BJ (cell line): Measurements from ENCODE around the gene CPT1C. TPM values are rescaled to one million over a fixed set of nuclear protein-coding genes. Genes with fewer than 3 reads are reported as not detected.

Experiments used
- CTCF ChIA-PET: fragments of 350-600 bp; formaldehyde crosslinking; extraction: SDS; loops from one replicate; lab custom pipeline; 2021; ENCODE audit warnings: antibody characterized with exemption, inconsistent platforms; lab: Yijun Ruan, JAX
- POLR2A ChIA-PET: fragments of 300-600 bp; sonication (Branson Sonifier 250); formaldehyde crosslinking; extraction: SDS; loops from one replicate; lab custom pipeline; 2021; ENCODE audit warnings: antibody characterized with exemption; lab: Charles Lee
- DNase-seq: peaks from one replicate; pipeline ENCODE4 v3.0.0-alpha.2; 2011; ENCODE audit warnings: low read depth
- H3K27me3 ChIP-seq: 2 replicates; pipeline ENCODE4 v1.6.0; 2011; ENCODE audit warnings: low read length; ENCODE audit not compliant: control insufficient read depth, insufficient read depth
- H3K36me3 ChIP-seq: 2 replicates; pipeline ENCODE4 v1.5.1; 2011; ENCODE audit warnings: low read length; ENCODE audit not compliant: control insufficient read depth, insufficient read depth
- H3K4me3 ChIP-seq: 2 replicates; pipeline ENCODE4 v1.5.1; 2011; ENCODE audit warnings: low read depth, mild to moderate bottlenecking, control low read depth, low read length
- polyA plus RNA-seq: library from polyadenylated mRNA; depleted of rRNA; stranded (reverse); fragments of >200 nt; gene quantifications from 2 replicates; pipeline ENCODE4 v1.2.3, GENCODE V29; 2011
- TF ChIP-seq, protein P1 (sequence below): IDR thresholded peaks from 2 replicates; pipeline ENCODE4 v1.5.1; 2011; ENCODE audit warnings: low read depth, mild to moderate bottlenecking, control low read depth, inconsistent platforms, low read length, moderate library complexity; ENCODE audit not compliant: insufficient read depth

The CPT1C gene
- polyA plus RNA-seq, 1 experiment: 45.9 TPM

DNA sequence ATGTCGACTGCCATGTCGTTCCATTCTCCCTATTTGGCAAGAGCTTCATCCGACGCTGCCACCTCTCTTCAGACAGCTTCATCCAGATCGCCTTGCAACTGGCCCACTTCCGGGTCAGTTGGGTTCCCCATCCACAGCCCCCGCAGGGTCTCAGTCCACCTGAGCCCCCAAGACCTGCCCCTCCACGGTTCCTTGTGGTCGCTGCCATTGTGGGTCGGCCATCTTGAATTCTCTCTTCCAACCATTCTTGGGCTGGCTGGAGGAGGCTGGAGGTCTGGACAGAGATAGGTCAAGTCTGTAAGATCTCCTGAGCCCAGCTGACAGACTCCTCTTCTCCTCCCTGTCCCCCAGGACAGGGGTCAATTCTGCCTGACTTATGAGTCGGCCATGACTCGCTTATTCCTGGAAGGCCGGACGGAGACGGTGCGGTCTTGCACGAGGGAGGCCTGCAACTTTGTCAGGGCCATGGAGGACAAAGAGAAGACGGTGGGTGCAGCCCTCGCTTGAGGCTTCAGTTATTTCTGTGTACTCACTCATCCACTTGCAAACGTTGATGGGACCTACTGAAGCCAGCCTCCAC is 19.5 kb downstream of the CPT1C start:
- peaks cover 10% of the 10 kb centered on the region for H3K36me3 ChIP-seq
- no peaks in the 10 kb centered on the region for H3K27me3 ChIP-seq
- no peak overlapping the region for H3K4me3 ChIP-seq
- ChIA-PET POLR2A (no interaction called here), CTCF (no interaction called here)
- DNase-seq: no peak
- TF ChIP-seq, protein P1, sequence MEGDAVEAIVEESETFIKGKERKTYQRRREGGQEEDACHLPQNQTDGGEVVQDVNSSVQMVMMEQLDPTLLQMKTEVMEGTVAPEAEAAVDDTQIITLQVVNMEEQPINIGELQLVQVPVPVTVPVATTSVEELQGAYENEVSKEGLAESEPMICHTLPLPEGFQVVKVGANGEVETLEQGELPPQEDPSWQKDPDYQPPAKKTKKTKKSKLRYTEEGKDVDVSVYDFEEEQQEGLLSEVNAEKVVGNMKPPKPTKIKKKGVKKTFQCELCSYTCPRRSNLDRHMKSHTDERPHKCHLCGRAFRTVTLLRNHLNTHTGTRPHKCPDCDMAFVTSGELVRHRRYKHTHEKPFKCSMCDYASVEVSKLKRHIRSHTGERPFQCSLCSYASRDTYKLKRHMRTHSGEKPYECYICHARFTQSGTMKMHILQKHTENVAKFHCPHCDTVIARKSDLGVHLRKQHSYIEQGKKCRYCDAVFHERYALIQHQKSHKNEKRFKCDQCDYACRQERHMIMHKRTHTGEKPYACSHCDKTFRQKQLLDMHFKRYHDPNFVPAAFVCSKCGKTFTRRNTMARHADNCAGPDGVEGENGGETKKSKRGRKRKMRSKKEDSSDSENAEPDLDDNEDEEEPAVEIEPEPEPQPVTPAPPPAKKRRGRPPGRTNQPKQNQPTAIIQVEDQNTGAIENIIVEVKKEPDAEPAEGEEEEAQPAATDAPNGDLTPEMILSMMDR: no peak

DNA sequence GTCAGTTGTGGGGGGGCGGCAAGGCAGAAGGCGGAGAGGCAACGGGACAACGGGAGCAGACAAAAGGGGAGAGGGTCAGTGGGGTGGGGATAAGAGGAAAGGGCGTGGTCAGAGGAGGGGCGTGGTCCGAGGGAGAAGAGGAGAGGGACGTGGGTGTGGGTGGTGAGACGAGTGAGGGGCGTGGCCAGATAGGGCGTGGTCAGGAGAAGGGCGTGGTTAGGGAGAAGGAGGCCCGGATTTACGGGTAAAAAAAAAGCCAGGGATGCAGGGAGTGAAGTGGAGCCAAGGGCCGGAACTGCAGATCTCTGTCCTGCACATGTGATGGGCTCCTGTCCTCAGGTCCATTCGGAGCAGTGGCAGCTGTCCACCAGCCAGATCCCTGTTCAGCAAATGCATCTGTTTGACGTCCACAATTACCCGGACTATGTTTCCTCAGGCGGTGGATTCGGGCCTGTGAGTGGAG is 21.5 kb downstream of the CPT1C start:
- ChIA-PET POLR2A (interaction anchor here (0.7 kb wide), 1 partner anchor 153 kb away, joined by 3 read pairs; no protein-coding TSS in a partner anchor), CTCF (no interaction called here)
- H3K27me3 ChIP-seq: no peaks in the 10 kb centered on the region
- H3K36me3 ChIP-seq: 0 out of 2 replicates have a peak, but pooled peaks cover 2% of the 10 kb centered on the region
- peak; percentile 61 for DNase-seq
- peak overlapping the region; percentile 38 for H3K4me3 ChIP-seq
- TF ChIP-seq, protein P1: no peak

DNA sequence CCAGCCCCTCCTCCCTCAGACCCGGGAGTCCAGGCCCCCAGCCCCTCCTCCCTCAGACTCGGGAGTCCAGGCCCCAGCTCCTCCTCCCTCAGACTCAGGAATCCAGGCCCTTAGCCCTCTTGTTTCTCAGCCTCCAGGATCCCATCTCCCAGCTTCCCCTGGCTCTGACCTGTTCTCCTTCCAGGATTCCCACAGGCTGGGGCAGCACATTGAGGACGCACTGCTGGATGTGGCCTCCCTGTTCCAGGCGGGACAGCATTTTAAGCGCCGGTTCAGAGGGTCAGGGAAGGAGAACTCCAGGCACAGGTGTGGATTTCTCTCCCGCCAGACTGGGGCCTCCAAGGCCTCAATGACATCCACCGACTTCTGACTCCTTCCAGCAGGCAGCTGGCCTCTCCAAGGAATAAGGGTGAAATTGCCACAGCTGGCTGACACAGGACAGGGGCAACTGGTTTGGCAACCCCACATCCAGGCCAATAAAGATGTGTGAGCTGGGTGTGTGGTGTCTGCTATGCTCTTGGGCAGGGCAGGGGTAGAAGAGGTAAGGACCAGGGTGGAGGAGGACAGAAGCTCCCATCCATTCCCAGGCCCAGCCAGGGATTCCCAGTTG is 22.4 kb downstream of the CPT1C start:
- CTCF ChIA-PET: no interaction called here
- Histone ChIP-seq H3K4me3 (no peak overlapping the region), H3K27me3 (no peaks in the 10 kb centered on the region), H3K36me3 (0 out of 2 replicates have a peak, but pooled peaks cover 2% of the 10 kb centered on the region)
- TF ChIP-seq, protein P1: no peak
- no peak for DNase-seq
- POLR2A ChIA-PET: no interaction called here

DNA sequence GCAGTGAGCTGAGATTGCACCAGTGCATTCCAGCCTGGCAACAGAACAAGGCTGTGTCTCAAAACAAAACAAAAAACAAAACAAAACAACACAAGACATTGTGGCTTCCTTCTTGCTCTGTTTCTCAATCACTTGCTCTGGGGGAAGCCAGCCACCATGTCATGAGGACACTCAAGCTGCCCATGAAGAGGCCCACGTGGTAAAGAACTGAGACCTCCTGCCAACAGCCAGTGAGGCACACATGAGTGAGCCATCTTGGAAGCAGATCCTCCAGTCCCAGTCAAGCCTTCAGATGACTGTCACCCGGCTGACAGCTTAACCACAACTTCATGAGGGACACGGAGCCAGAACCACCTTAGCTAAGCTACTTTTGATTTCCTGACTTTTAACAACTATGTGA is 25.2 kb downstream of the CPT1C start:
- Histone ChIP-seq H3K4me3 (no peak overlapping the region), H3K27me3 (no peaks in the 10 kb centered on the region), H3K36me3 (0 out of 2 replicates have a peak, but pooled peaks cover 2% of the 10 kb centered on the region)
- POLR2A ChIA-PET: no interaction called here
- CTCF ChIA-PET: interaction anchor here (0.6 to 2.5 kb wide), 6 partner anchors 11 to 643 kb away, joined by 3 to 10 read pairs (median 5); partner anchors contain the start of genes FUZ and TSKS
- no peak for DNase-seq
- TF ChIP-seq, protein P1: no peak

DNA sequence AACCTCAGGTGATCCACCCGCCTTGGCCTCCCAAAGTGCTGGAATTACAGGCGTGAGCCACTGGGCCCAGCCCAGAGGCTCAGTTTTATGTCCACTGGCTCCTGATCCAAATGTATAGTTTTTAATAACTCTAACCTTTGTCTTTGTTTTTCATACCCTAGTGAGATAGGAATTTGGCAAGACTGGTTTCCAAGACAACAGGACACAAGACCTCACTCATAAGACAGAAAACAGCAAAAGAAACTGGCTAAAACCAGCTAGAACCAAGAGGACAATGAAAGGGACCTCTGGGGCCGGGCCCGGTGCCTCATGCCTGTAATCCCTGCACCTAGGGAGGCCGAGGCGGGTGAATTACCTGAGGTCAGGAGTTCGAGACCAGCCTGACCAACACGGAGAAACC is 27.6 kb downstream of the CPT1C start:
- Histone ChIP-seq H3K4me3 (no peak overlapping the region), H3K27me3 (no peaks in the 10 kb centered on the region), H3K36me3 (0 out of 2 replicates have a peak, but pooled peaks cover 2% of the 10 kb centered on the region)
- ChIA-PET POLR2A (no interaction called here), CTCF (interaction anchor here (1.1 to 2.5 kb wide), 7 partner anchors 22 to 145 kb away, joined by 3 to 9 read pairs (median 5); partner anchors contain the start of genes AP2A1, FUZ and MED25)
- TF ChIP-seq, protein P1: no peak
- no peak for DNase-seq
